ENCODE results near the gene ZNF574. TPM values are rescaled to one million over a fixed set of nuclear protein-coding genes. Genes with fewer than 3 reads are reported as not detected.

Gene ZNF574
- total and polyA plus RNA-seq, 8 donors = 9.4 to 15.4 (median 12.7) TPM

DNA sequence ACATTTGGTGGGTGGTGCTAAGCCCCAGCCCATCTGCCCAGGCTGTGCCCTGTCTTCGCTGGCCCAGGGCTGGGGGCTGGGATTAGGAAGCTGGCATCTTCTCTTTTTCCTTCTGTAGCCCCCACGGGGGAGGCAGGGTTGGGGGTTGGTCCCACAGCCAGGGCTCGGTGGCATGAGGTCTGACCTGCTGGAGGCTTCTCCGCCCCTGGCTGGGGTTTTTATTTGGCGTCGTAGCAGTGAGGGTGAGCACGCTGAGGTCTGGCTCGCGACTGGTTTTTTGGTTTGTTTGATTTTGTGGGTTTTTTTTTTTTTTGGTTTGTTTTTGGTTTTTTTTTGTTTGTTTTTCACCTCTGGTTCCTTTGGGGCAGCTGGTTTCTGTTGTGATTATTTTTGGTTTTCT, 14.7 kb downstream of the ZNF574 start:
- H3K27ac ChIP-seq = no peak overlapping the region
- H3K27me3 ChIP-seq = peaks cover 0 to 9% of the 10 kb centered on the region in 2 donors
- intact Hi-C loops (cut with DNase I) = no loop called here
- peaks cover 0 to 3% of the 10 kb centered on the region in 2 donors for H3K4me1 ChIP-seq
- H3K36me3 ChIP-seq = peaks cover 0 to 15% of the 10 kb centered on the region in 2 donors
- no peak overlapping the region for H3K4me3 ChIP-seq
- TF ChIP-seq, protein P1, sequence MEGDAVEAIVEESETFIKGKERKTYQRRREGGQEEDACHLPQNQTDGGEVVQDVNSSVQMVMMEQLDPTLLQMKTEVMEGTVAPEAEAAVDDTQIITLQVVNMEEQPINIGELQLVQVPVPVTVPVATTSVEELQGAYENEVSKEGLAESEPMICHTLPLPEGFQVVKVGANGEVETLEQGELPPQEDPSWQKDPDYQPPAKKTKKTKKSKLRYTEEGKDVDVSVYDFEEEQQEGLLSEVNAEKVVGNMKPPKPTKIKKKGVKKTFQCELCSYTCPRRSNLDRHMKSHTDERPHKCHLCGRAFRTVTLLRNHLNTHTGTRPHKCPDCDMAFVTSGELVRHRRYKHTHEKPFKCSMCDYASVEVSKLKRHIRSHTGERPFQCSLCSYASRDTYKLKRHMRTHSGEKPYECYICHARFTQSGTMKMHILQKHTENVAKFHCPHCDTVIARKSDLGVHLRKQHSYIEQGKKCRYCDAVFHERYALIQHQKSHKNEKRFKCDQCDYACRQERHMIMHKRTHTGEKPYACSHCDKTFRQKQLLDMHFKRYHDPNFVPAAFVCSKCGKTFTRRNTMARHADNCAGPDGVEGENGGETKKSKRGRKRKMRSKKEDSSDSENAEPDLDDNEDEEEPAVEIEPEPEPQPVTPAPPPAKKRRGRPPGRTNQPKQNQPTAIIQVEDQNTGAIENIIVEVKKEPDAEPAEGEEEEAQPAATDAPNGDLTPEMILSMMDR (IDR thresholded peaks at IDR 0.05) = no peak
- ATAC-seq = no peak
- H3K9me3 ChIP-seq = no peaks in the 10 kb centered on the region
- DNase-seq = no peak

DNA sequence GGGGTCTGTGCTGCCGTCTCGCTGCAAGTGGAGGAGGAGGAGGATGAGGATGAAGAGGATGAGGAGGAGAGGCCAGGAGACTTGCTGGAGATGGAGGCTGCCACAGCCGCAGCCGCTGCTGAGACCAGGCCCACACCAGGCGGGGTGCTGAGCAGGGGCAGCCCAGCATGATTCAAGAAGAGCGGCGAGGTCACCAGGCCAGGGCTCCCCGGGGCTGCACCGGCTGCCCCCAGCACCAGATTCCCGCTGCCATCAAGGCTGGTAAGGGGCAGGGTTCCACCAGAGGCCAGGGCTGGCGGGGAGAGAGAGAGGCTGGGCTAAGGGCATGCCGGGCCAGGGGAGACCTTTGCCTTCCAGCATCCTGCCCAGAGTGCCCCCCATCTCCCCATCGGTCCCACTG, 15.3 kb downstream of the ZNF574 start:
- Histone ChIP-seq H3K4me1 (peaks cover 0 to 3% of the 10 kb centered on the region in 2 donors), H3K27me3 (peaks cover 0 to 15% of the 10 kb centered on the region in 2 donors), H3K27ac (no peak overlapping the region), H3K9me3 (no peaks in the 10 kb centered on the region), H3K36me3 (peaks cover 0 to 19% of the 10 kb centered on the region in 2 donors), H3K4me3 (no peak overlapping the region)
- TF ChIP-seq, protein P1 (IDR thresholded peaks at IDR 0.05) = no peak
- intact Hi-C loops (cut with DNase I) = no loop called here
- ATAC-seq = no peak
- DNase-seq = peak in 1 of 4 donors; percentile 76

DNA sequence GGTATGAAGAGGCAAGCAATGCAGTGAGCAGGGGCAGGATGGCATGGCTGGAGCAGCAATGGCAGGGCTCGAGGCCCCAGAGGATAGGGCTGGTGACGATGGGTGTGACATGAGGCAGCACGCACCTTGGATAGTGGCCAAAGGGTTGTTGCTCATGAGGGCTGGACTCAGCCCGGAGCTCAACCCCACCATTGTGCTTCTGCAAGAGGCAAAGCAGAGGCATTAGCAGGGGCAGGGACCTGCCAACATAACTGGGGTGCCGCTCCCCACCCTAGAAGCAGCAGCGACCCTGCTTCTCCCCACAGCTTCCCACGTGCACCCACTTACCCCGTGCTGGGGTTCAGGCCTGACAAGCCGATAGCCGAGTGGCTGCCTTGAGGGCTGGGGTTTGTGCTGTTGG, 15.8 kb downstream of the ZNF574 start:
- H3K36me3 ChIP-seq = peaks cover 0 to 19% of the 10 kb centered on the region in 2 donors
- H3K4me3 ChIP-seq = no peak overlapping the region
- TF ChIP-seq, protein P1 (IDR thresholded peaks at IDR 0.05) = no peak
- ATAC-seq = no peak
- H3K9me3 ChIP-seq = no peaks in the 10 kb centered on the region
- H3K27ac ChIP-seq = no peak overlapping the region
- intact Hi-C loops (cut with DNase I) = no loop called here
- peaks cover 0 to 3% of the 10 kb centered on the region in 2 donors for H3K4me1 ChIP-seq
- DNase-seq = peak in 1 of 4 donors; percentile 32
- peaks cover 0 to 20% of the 10 kb centered on the region in 2 donors for H3K27me3 ChIP-seq

DNA sequence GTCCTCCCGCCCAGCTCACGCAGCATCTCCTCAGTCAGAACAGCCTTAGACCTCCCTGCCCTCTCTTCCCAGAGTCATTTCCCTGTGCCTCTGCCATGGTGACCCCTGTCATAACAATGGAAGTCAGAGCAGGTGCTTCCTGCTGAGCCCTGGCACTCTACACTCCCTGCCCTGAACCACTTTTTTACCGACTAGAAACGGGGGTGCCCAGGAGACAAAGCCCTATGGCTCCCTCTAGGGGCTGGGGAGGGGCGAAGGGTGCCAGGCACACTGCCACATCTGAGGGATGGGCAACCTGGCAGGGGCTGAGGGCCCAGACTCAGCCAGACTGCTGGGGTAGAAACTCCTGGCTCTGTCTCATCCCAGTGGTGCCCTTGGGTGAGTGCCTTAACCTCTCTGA, 16.4 kb downstream of the ZNF574 start:
- no peak overlapping the region for H3K4me3 ChIP-seq
- peaks cover 0 to 19% of the 10 kb centered on the region in 2 donors for H3K36me3 ChIP-seq
- intact Hi-C loops (cut with DNase I) = no loop called here
- TF ChIP-seq, protein P1 (IDR thresholded peaks at IDR 0.05) = peak in 1 of 2 donors; percentile 29
- ATAC-seq (peak; percentile 66), DNase-seq (peak in 1 of 4 donors; percentile 21)
- no peak overlapping the region for H3K27ac ChIP-seq
- H3K9me3 ChIP-seq = no peaks in the 10 kb centered on the region
- H3K27me3 ChIP-seq = peaks cover 0 to 20% of the 10 kb centered on the region in 2 donors
- H3K4me1 ChIP-seq = peaks cover 0 to 3% of the 10 kb centered on the region in 2 donors

GRCh38 chr19:42093505-42093904, 17.5 kb downstream of the ZNF574 start:
- TF ChIP-seq, protein P1 (IDR thresholded peaks at IDR 0.05) = no peak
- DNase-seq (no peak), ATAC-seq (no peak)
- H3K27ac ChIP-seq = no peak overlapping the region
- peaks cover 0 to 3% of the 10 kb centered on the region in 2 donors for H3K4me1 ChIP-seq
- H3K27me3 ChIP-seq = peaks cover 0 to 20% of the 10 kb centered on the region in 2 donors
- peaks cover 0 to 19% of the 10 kb centered on the region in 2 donors for H3K36me3 ChIP-seq
- H3K9me3 ChIP-seq = no peaks in the 10 kb centered on the region
- intact Hi-C loops (cut with DNase I) = no loop called here
- no peak overlapping the region for H3K4me3 ChIP-seq
